Lung microvascular endothelial cell (primary cell): ENCODE data around the gene NUDT4B. TPM values are rescaled to one million over a fixed set of nuclear protein-coding genes. Genes with fewer than 3 reads are reported as not detected.
"Not testable (repeated sequence)": the region's sequence is repeated elsewhere in the genome, so short reads cannot be mapped to it uniquely, and the experiment has no call there.

Experiments used
- DNase-seq, 2 donors: peaks; one replicate each; pipeline versions ENCODE4 v3.0.0 to v3.0.0-alpha.2; 2010; ENCODE audit warnings: low read depth in 2 of 2
- total RNA-seq: library from RNA; depleted of rRNA; stranded (reverse); fragments of >200 nt; gene quantifications from 2 replicates; pipeline ENCODE4 v1.2.1, GENCODE V29; 2014

Gene NUDT4B
- total RNA-seq: 7.3 and 8.7 TPM in 2 replicates

GRCh38 chr1:148748563-148749334, at the start of gene NUDT4B:
Gene NUDT4B (plus strand): TSS chr1:148748774. CDS start chr1:148748953, 179 bp downstream.
- not testable (repeated sequence) for DNase-seq

GRCh38 chr1:148699357-148699756, 49.2 kb upstream of the NUDT4B start:
- not testable (repeated sequence) for DNase-seq

- not testable (repeated sequence) for DNase-seq
Observed at GRCh38 chr1:148702242-148702641, 46.3 kb upstream of the NUDT4B start.

- not testable (repeated sequence) for DNase-seq
Observed at GRCh38 chr1:148703973-148704591, 44.5 kb upstream of the NUDT4B start.

- not testable (repeated sequence) for DNase-seq
Observed at GRCh38 chr1:148705316-148705948, 43.1 kb upstream of the NUDT4B start.

GRCh38 chr1:148708779-148709333, 39.7 kb upstream of the NUDT4B start:
- not testable (repeated sequence) for DNase-seq

GRCh38 chr1:148710772-148711523, 37.6 kb upstream of the NUDT4B start:
- not testable (repeated sequence) for DNase-seq

- DNase-seq: not testable (repeated sequence)
Observed at GRCh38 chr1:148712353-148712752, 36.2 kb upstream of the NUDT4B start.

- not testable (repeated sequence) for DNase-seq
Observed at GRCh38 chr1:148715518-148715917, 33.1 kb upstream of the NUDT4B start.

GRCh38 chr1:148716966-148717520, 31.5 kb upstream of the NUDT4B start:
- not testable (repeated sequence) for DNase-seq

- DNase-seq: not testable (repeated sequence)
Observed at GRCh38 chr1:148720918-148721317, 27.7 kb upstream of the NUDT4B start.

GRCh38 chr1:148722758-148723157, 25.8 kb upstream of the NUDT4B start:
- DNase-seq: not testable (repeated sequence)

- DNase-seq: not testable (repeated sequence)
Observed at GRCh38 chr1:148723515-148723914, 25.1 kb upstream of the NUDT4B start.

GRCh38 chr1:148724872-148725271, 23.7 kb upstream of the NUDT4B start:
- not testable (repeated sequence) for DNase-seq

- DNase-seq: not testable (repeated sequence)
Observed at GRCh38 chr1:148727862-148728261, 20.7 kb upstream of the NUDT4B start.

- not testable (repeated sequence) for DNase-seq
Observed at GRCh38 chr1:148729128-148729527, 19.4 kb upstream of the NUDT4B start.

GRCh38 chr1:148729541-148729940, 19.0 kb upstream of the NUDT4B start:
- DNase-seq: not testable (repeated sequence)

- not testable (repeated sequence) for DNase-seq
Observed at GRCh38 chr1:148732277-148732676, 16.3 kb upstream of the NUDT4B start.

- not testable (repeated sequence) for DNase-seq
Observed at GRCh38 chr1:148733585-148734310, 14.8 kb upstream of the NUDT4B start.

- DNase-seq: not testable (repeated sequence)
Observed at GRCh38 chr1:148734311-148734662, 14.3 kb upstream of the NUDT4B start.
